Measurements from ENCODE around the gene KLHL17.

The KLHL17 gene

DNA sequence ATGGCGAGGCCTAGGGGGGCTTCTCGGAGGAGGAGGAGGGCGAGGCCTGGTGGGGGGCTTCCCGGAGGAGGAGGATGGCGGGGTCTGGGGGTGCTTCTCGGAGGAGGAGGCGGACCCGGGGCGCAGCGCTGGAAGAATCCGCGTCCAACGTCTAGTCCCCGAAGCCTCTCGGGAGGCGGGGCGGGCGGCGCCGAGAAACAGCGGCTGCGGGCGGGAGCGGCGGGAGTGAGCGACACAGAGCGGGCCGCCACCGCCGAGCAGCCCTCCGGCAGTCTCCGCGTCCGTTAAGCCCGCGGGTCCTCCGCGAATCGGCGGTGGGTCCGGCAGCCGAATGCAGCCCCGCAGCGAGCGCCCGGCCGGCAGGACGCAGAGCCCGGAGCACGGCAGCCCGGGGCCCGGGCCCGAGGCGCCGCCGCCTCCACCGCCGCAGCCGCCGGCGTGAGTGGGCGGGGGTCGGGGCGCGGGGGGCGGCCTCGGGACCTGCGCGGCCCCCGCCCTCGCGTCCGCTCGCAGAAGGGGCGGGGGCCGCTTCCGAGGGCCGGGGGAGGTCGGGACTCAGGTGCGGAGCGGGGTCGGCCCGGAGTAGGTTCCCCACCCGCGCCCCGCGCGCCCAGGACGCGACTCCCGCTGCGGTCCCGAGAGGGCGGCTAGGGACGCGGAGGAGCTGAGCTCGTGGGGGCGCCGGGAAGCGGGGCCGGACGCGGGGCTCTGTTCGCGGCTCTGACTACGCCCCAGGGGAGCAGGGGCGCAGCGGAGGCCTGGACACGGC is at the start of gene KLHL17:
KLHL17 (plus strand) TSS at position 222 of the 769 bp plus-strand sequence; CDS start at position 332, 110 bp downstream.
- no peak for DNase-seq

DNA sequence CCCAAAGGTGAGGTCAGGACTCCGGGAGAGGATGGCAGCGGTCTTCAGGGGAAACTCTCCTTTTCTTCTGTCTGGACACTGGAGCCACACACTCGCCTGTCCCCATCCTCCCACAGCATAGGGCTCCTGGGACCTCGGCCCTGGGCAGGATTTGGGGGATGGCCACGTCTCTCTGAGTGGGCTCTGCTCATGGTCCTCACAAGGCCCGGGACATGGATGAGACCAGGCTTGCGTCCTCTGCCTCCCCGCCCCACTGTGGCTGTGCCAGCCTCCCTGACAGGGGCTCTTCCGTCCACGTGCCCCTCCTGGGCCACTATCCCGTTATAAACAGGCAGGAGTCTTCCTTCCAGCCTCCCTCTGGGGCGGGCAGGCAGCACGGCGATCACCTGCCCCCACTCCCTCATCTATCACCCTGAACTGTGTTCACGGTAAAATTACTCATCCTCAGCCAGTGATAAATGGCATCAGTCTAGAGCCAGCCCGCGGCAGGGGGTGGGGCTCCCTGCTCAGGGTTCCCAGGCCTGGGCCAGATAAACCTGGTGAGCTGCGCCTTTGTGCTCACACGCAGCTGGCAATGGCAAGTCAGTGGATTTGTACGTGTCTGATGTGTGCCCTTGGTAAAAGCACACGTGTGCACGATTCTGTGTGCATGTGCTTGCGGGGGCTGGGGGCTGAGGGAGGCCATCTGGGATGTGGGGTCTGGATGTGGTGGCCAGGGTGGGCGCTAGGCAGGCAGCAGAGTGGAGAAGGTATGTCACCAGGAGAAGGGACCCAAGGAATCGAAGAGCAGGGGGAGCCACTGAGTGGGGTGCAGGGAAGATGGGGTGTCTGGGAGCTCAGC is 49.3 kb upstream of the KLHL17 start:
- DNase-seq: no peak

DNA sequence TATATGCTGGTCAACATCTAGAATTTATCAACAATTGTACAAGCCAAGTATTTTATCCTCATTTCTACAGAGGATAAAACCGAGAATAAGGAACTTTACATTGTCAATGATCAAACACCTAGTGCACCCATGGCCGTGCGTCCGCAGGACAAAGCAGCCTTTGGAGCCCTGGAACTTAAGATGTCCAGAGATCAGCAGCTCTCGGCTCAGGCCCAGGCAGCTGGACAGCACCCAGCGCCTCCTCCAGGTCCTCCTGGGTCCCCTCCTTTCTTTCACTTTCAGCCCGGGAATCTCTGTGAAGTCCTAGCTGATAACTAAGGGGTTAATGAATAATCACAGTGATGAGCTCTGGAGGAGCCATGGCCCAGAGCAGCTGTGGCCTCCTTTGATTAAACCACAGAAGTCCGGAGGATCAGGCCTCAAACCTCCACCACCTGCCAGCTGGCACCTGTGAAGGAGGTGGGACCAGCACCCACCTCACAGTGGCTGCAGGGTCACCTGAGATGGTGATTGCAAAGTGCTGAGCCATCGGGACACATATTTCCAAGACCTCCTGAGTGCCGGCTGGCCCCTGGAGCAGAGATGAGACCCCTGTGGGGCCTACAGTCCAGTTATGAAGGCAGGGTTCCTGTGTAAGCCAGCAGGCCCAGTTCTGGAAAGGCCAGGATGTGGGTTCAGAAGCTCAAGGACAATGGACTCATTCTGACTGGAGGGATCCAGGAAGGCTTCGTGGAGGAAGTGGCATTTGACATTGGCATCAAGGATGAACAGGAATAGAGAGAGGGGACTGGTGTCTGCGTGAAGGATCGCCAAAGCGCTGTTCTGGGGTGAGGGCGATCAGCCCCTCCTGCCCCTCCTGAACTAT is 48.3 kb upstream of the KLHL17 start:
- no peak for DNase-seq

DNA sequence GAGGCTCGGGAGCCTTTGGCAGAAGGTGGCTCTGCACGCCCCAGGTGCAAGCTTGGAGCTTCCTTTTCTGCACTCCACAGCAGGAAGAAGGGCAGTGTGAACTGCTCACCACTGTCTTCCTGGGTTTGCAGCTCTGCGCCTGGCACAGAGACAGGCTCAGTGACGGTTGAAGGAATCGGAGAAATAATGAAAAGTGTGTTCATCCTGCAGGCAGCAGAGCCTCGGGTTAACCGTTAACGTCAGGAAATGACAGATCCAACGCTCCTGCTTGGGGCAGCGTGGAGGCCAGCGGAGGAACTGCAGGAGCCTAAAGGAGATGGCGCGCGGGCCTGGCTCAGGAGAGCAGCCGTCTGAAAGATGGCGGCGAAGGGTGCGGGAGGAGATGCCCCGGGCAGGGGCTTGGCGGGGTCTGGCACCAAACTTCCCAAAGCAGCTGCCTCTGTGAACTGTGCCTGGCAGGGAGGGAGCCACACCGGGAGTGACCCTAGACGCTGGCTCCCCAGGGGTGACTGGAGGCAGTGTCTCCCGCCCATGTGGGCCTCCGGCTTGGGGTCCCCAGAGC is 47.6 kb upstream of the KLHL17 start:
- DNase-seq: no peak

DNA sequence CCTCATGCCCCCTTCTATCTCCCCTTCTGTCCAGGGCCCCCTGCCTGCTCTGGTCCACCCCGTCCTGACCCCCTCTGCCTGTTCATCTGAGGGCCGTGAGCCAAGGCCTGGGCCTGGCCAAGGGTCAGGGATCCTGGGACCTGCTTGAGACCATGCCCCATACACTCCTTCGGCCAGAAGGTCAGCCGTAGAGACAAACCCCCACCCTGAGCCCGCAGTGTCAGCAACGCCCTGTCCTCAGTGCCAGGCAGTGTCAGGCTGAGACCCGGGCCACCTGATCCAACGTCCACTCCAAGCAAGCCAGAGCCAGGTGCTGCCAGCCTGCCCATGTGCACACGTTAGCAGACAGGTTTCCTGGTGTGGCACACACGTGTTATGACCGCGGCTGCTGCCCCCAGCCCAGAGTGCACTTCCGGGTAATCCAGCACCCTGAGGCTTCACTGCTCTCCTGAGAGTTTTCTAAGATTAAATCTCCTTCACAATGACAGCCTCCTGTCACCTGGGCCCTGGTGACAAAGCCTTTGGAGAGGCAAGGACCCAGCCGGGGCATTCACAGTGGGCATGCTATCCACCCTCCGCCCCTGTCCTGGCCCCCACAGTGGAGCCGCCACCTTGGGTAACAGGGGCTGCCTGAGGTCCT is 46.8 kb upstream of the KLHL17 start:
- DNase-seq: no peak

DNA sequence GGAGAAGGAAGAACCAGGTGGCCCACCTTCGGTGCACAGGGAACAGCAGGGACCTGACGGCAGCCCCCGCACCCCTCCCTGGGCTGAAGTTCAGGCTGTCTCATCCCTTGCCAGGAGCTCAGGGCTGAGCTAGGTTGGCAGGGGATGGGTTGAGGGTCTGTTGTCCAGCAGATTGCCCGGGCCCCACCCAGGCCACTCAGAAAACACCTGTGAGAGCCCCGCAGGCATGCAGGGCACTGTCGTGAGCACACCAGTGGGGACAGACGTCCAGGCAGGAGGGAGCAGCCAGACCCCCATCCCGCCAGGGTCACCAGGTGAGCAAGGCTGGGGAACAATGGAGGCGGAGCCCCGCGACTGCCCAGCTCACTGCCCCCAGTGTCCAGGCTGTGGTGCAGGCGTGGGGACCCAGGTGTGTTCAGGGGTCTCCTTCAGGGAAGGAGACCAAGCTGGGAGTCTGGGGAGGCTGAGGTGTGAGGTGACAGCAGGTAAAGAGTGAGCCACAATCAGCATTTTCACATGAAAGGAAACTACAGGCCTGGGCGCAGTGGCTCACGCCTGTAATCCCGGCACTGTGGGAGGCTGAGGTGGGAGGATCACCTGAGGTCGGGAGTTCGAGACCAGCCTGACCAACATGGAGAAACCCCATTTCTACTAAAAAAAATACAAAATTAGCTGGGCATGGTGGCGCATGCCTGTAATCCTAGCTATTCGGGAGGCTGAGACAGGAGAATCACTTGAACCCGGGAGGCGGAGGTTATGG is 46.1 kb upstream of the KLHL17 start:
- no peak for DNase-seq

DNA sequence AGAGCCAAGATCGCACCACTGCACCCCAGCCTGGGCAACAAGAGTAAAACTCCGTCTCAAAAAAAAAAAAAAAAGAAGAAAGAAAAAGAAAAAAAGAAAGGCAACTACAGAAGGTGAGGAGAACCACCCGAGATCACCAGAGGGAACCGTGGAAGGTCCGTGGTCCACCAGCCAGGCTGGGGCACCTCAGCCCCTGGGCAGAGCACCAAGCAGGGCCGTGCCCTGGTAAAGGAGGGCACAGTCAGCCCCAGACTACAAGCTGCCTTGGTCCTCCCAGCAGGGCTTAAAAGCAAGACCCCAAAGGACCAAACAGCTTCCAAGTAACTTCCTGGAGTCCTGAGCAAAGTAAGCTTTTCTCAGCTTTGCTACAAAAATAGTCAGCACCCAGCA is 45.5 kb upstream of the KLHL17 start:
- no peak for DNase-seq

DNA sequence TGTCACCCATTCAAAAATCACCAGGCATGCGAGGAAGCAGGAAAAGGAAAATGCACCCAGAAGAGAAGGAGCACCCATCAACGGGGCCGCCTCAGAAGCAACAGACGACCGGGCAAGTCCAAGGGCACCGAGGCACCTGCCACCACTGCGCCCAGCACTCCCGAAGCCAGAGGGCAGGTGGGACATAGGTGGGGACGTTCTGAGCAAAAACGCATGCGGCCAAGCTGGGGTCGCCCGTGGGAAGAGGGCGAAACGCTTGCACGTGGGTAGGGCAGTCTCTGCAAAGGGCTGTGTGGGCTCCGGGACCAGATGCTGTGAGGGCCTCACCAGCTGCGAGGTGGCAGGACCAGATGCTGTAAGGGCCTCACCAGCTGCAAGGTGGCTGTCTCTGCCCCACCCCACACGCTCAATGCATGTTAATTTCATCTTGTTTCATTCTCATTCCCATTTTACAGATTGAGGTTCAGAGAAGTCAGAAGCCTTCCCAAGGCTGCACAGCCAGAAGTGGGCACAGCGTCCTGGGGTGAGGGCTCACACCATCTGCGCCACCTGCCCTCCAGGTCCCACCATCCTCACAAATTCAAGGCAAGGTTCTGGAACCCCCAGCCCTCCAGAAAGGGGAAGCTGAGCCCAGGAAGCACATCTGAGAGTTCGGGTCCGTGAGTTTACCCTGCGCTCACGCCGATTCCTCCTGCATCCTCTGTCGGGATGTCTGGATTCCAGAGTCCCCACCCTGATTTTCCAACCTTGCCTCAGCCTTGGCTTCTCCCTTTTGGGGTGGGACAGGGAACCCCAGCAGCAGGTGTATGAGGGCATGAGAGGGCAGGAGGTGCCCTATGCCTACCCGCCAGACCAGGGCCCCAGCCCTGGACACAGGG is 44.9 kb upstream of the KLHL17 start:
- no peak for DNase-seq

DNA sequence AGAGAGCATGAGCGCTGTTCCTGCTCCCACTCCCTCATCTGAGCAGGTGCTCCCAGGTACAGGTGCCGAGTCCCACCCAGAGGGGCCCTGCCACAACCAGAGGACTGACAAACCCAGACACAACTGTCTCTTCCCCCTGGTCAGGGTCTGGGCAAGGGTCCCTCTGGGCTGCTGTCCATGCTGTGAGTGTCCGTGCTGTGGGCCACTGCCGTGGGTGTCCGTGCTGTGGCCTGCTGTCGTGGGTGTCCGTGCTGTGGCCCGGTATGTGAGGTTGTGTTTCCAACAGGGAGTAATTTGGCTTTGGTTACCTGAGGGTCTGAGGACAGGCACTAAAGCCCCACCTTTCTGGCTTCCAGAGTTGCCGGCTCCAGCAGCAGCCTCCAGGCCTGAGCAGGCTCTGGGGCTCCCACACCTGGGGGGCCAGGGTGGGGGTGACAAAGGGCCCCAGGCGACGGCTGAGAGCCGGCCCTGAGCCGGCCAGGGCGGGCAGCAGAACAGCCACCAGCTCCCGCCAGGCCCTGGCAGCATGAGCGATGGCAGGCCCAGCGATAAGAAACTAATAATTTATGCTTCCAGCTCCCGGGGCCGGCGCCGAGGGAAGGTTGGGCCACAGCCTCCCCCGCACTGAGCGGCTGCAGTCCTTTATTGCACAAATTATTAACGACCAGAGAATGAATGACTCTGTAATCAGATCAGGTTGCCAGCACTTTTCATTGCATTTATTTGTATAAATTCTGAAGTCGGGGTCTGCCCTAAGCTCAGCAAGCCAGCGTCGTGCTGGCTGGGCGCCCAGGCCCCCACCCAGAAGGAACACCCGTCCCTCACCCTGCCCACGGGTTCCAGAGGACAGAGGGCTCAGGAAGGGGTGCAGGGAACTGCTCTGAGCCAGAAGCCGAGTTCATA is 44.0 kb upstream of the KLHL17 start:
- DNase-seq: no peak

DNA sequence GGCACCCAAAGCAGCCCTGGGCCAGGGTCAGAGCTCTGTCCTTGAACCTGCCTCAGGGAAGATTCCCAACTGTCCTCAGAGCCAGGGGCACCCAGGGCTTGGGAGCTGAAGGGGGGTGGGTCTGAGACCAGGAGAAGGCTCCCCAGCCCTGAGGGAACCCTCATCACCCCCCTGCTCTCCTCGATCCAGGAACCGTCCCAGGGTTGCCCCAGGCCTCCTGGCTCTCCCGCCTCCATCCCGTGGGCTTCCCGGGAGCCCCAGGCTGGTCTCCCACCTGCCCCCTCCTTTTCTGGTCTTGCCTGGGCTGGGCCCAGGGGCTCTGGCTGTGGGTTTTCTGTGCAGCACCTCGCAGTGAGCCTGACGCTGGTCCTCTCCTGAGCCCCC is 43.3 kb upstream of the KLHL17 start:
- no peak for DNase-seq

DNA sequence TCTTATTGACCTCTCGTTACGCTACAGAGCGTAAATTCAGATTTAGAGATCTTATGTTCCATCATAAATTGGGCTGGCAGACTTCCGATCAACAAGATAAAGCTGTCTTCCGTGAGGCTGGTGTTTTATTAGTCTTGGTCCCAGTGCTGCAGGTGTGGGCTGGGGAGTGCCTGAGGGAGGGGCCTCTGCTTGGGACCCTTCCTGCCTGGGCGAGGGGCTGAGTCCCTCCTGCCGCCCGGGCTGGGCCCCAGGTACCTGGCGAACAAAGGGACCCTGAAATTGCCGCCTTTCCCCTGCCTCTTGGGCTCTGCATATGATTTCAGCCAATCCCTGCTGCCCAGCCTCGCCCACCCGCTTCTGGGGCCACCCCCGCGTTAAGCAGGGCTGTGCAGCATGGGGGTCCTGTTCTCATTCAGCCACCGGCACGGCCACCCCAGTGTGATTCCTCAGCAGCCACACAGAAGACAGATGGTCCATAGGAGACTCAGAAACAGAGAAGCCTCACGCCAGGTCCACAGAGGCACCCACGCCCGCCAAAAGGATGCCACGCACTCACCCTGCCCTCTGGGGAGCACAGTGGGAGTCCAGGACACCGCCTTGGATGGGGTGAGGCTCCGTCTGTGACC is 42.8 kb upstream of the KLHL17 start:
- DNase-seq: no peak

DNA sequence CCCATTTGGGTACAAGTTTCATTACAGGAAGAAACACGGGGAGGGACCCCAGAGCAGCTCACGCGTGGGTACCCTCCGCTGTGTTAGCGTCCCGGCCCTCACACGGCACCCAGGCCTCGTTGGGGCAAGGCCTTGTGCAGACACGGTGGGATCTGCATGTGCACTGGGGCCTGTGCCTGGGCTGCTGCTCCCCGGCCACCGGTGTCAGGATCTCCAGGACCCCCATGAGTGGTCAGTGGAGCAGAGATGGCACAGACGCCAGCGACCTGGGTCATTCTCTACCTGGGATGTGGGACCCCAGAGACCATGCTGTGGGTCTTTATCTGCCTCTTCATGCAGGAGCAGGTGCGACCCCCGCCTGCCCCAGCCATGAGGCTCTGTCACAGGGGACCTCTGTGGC is 42.0 kb upstream of the KLHL17 start:
- DNase-seq: no peak

DNA sequence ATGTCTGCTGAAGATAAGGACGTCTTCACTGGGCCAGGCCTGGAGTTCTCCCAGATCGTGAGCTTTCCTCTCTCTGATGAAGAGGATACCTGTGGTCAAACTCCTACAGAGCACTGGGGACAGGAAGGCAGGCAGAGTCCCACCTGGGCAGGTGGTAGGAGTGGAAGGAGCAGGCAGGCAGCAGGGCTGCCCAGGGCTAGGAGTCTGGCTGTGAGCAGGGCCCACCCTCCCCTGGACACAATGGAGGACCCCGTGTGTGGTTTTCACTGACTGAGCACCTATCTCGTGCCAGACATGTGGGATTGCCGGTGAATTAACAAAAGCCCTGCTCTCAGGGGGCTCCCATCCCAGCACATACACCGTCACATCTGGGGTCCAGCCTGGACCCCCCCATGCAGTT is 41.5 kb upstream of the KLHL17 start:
- DNase-seq: no peak

DNA sequence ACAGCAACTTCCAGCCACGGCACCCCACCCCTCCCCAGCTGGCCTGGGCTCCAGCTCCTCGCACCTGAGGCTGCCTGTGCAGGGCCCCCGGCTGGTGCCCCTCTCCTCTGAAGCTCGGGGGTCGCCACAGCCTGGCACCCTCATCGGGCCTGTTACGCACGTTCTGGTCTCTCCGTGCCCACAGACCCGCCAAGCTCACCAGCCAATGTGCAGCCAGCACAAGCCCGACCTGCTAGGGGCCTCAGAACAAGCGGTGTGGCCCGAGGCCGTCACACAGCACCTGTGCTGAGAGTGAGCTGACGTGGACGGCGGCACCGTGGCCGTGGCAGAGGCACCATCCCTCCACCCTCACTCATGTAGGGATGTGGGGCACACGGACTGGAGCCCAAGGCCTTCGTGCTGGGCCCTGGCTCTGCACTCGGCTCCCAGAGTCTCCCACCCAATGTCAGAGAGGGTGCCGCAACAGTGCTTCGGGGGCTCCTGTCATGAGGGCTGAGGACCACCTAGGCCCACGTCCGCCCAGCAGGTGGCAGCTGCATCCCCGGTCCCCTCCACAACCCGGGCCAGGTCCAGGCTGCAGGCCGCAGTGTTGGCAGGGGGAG is 41.0 kb upstream of the KLHL17 start:
- DNase-seq: no peak

DNA sequence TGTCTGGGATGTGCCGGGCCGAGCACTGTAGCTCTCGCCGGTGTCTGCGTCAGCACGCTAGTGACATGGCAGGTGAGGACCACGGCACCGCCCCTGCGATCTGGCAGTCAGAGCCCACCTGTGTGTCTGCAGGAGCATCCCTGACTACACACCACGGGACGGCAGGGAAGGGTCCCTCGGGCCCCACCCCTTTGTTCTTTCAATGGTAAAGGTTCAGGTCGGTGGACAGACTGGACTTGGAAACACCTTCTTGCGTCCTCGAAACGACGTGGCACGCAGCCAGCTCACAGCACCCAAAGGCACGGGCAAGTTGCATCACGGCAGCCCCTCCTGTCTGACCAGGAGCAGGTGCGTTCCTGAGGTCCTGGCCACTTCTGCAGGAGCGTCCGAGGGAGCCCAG is 40.4 kb upstream of the KLHL17 start:
- DNase-seq: no peak

DNA sequence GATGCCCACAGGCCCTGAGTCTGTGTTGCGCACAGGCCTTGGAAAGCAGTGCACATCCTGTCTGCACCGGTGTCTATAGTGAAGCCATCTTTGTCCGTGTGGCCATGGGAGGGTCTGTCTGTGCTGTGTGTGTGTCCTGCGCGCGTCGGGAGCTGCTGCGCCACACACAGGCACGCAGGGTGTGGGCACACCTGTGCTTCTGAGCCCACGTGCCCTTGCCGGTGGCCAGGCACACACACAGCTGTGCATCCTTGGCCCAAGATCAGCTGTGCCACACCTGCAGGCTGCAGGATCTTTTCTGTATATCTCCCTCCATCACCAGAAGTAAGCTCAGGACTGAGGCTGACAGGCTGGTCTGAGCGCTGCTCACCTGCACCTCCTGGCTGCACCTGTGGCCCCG is 39.9 kb upstream of the KLHL17 start:
- DNase-seq: no peak

DNA sequence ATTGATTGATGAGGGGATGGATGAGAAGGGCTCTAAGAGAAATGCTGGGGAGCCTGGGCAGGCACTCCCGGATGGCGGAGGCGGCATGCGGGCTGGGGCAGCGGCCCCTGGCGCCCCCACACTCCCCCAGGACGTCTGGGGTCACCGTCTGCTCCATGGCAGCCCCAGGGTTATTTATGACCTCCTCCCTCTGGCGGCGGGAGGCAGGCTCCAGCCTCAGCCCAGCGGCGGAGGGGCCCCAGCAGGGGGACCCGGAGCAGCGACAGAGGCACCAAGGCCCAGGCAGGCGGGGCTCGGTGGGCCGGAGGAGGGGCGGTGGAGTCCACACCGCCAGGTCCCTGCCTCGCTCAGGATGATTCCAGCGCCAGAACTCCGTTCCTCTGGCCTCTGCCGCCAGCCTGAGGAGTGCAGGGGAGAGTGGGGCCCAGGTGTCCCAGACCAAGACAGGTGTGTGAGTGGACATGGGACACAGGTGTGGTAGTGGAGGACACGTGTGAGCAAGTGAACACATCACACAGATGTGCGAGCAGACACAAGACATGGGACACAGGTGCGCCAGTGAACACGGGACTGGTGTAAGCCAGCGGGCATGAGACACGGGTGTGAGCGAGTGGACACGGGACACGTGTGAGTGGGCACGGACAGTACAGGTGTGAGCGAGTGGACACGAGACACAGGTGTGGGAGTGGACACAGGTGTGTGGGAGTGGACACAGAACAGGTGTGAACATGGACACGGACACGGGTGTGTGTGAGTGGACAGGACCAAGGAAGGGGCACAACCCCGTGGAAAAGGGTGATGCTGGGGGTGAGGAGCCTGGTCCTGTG is 39.2 kb upstream of the KLHL17 start:
- DNase-seq: no peak

Data from NCI-H2081 treated with DMSO at 0.1 percent for 48 hours (cell line).